GM10266 (cell line): ENCODE results near the gene SPRN.
"Not testable (repeated sequence)": the region's sequence is repeated elsewhere in the genome, so short reads cannot be mapped to it uniquely, and the experiment has no call there.

Experiments
- DNase-seq: peaks from one replicate; pipeline ENCODE4 v3.0.0; 2012; ENCODE audit errors: extremely low spot score
- TF ChIP-seq, protein P1 (sequence below): IDR thresholded peaks from 2 replicates; pipeline ENCODE4 v1.5.1; 2012; ENCODE audit warnings: mild to moderate bottlenecking, low read depth; ENCODE audit not compliant: control insufficient read depth, insufficient read depth; ENCODE audit errors: missing control alignments

Gene SPRN

GRCh38 chr10:133440633-133441285, 16.3 kb upstream of the SPRN start:
- no peak for DNase-seq
- TF ChIP-seq, protein P1, sequence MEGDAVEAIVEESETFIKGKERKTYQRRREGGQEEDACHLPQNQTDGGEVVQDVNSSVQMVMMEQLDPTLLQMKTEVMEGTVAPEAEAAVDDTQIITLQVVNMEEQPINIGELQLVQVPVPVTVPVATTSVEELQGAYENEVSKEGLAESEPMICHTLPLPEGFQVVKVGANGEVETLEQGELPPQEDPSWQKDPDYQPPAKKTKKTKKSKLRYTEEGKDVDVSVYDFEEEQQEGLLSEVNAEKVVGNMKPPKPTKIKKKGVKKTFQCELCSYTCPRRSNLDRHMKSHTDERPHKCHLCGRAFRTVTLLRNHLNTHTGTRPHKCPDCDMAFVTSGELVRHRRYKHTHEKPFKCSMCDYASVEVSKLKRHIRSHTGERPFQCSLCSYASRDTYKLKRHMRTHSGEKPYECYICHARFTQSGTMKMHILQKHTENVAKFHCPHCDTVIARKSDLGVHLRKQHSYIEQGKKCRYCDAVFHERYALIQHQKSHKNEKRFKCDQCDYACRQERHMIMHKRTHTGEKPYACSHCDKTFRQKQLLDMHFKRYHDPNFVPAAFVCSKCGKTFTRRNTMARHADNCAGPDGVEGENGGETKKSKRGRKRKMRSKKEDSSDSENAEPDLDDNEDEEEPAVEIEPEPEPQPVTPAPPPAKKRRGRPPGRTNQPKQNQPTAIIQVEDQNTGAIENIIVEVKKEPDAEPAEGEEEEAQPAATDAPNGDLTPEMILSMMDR: no peak

DNA sequence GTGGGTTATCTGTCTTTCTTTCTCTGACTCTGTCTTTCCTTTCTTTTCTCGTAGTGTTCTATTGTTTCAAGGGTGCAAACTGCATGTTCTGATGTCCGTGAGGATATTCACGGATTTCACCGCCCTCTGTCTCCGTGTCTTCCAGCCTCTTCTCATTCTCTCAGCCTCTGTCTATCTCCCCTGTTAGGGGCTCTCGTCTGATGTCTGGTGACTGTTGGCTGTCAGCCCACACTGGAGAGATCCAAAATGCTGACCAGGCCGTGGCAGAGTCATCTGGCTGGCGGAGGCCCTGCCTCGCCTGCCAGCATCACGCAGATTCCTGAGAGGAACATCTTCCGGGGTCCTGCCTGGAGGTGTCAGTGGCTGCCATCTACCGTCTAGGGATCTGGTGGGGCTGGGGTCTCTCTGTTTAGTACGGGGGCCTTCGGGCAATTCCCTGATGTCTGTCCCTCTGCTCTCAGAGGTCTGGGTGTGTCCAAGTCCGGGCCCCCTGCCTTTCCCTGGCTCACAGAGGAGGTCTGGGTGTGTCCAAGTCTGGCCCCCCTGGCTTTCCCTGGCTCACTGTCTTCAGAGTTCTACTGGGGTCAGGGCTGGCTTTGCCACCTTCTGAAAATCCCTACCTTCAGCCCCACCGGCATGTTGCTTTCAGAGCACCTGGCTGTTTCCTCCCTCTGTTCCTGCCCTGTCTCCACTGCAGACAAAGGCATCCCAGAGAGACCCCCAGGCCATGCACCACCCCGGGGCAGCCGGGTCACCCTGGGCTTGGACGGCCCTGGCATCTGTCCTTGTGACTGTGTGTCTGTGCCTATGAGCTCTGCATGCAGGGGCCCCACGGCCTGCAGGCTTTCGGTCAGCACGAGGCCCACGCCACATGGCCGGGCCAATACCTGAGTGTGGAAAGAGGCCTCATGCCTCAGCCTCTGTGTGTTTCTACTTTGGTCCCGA, 15.4 kb upstream of the SPRN start:
- TF ChIP-seq, protein P1: no peak
- DNase-seq: no peak

DNA sequence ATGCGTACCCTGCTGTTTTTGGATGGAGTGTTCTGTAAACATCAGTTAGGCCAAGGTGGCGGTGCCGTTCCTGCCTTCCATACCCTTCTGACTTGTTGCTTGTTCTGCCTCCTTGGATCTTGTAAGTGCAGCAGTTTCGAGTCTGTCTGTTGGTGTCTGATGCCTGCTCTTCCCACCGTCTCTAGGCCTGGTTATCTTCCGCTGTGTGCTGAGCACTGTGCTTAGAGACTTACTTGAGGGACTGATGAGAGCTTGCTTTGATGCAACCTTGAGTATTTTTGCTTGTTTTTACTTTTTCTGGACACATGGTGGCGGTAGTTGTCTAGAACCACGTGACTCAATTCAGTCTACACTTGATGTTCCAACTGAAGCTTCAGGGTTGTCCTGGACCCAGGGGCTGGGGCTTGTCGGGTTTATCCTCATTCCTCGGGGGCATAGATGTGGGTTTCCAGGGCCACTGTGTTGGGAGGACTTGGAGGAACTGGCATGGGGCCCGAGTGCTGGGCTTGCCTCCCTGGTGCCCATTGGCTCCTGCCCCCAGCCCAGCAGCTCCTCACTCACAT, 14.4 kb upstream of the SPRN start:
- TF ChIP-seq, protein P1: peak; percentile 35
- DNase-seq: peak; percentile 74

DNA sequence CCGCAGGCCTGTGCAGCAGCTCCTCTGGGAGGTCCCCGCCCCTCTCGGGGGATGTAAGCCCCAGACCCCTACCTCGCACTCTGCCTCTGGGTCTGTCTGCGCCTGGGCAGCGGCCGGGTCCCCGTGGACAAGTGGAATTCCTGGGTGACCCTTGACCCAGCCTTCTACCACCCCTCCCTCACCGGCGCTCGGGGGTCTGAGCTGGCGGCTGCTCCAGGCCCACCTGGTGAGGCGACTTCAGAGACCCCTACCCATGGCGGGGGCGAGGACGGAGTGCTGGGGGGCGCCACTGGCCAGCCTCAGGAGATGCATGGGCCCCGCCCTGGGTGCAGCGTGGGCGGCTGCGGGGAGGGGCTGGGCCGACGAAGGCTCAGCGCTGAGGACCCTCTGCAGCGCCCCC, 8.4 kb upstream of the SPRN start:
- not testable (repeated sequence) for DNase-seq

DNA sequence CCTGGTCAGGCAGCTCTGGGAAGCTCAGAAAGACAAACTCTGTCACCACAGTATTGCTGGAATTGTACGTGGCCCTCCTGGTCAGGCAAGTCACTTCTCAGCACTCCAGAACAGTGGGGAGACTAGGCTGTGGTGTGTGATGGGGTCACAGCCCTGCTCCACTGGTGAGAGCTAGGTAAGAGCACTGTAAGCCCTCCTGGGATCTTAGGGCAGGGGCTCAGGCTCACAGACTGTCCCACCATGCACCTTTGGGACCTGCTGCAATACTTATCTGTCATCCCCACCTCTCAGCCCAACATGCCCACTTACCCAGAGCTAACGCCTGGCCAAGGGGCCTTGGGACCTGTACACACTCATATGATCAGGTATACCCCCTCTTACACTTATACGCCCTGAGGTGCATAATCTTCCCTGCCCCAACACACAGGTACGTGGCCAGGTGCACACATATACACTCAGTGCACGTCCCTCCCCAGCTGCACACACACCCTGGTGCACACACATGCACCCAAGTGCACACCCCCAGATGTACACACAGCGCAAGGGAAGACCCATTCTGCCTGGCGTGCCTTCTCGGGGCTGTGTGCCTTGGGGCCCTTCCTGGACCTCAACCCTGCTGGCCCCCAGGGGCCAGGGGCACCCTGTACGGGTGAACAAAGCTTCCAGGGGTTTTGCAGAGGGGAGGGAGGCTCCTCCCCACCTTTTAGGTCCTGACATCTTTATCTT, 7.6 kb upstream of the SPRN start:
- not testable (repeated sequence) for DNase-seq

- not testable (repeated sequence) for DNase-seq
Observed at GRCh38 chr10:133429571-133429970, 5.1 kb upstream of the SPRN start.

GRCh38 chr10:133424102-133424501, 323 bp downstream of the SPRN start:
- not testable (repeated sequence) for DNase-seq

- DNase-seq: peak; percentile 47
- TF ChIP-seq, protein P1: no peak
Observed at GRCh38 chr10:133422807-133423771, 1.3 kb downstream of the SPRN start.
